Epithelial cell of proximal tubule (primary cell): ENCODE data around the gene APLNR. TPM values are rescaled to one million over a fixed set of nuclear protein-coding genes. Genes with fewer than 3 reads are reported as not detected.

ENCODE experiments used
- DNase-seq: peaks from one replicate; pipeline ENCODE4 v3.0.0-alpha.2; 2011; ENCODE audit warnings: low read depth
- H3K4me3 ChIP-seq: 2 replicates; pipeline ENCODE4 v1.5.1; 2011; ENCODE audit warnings: low read depth, mild to moderate bottlenecking, low read length
- total RNA-seq: library from RNA; depleted of rRNA; stranded (reverse); fragments of >200 nt; gene quantifications from 2 replicates; pipeline ENCODE4 v1.2.3, GENCODE V29; 2015
- TF ChIP-seq, protein P1 (sequence below): conservative IDR thresholded peaks from 2 replicates; pipeline ENCODE4 v1.5.1; 2012; ENCODE audit warnings: low read depth, mild to moderate bottlenecking, low read length

Gene APLNR
- total RNA-seq, 1 donor from 2014 or later = not detected

DNA sequence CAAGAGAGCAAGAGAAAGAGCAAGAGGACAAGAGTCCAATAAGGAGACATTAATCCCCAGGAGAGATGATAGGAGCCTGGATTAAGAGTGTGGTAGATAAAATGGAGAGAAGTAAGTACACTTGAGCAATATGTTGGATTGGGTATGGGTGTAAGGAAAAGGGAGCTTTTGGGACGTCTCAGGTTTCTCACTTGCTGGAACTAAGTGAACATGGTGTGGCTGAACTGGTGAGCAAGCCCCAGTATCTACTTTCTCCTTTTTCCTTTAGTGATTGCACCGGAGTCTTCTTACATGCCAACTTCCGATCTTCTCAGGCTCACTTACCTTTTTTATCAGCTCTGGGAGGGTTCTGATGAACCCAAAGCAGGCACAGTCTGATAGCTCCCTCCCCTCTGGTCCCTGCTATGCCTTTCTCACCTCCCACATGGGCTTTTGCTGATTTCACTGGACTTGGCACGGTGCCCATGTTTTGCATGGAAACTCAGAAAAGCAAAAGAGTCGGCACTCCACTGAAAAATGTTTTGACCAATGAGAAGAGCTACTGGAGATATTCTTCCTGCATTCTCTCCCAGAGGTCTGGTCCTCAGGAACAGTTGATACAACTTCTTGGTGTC, 14.5 kb upstream of the APLNR start:
- TF ChIP-seq, protein P1, sequence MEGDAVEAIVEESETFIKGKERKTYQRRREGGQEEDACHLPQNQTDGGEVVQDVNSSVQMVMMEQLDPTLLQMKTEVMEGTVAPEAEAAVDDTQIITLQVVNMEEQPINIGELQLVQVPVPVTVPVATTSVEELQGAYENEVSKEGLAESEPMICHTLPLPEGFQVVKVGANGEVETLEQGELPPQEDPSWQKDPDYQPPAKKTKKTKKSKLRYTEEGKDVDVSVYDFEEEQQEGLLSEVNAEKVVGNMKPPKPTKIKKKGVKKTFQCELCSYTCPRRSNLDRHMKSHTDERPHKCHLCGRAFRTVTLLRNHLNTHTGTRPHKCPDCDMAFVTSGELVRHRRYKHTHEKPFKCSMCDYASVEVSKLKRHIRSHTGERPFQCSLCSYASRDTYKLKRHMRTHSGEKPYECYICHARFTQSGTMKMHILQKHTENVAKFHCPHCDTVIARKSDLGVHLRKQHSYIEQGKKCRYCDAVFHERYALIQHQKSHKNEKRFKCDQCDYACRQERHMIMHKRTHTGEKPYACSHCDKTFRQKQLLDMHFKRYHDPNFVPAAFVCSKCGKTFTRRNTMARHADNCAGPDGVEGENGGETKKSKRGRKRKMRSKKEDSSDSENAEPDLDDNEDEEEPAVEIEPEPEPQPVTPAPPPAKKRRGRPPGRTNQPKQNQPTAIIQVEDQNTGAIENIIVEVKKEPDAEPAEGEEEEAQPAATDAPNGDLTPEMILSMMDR = no peak
- DNase-seq = no peak
- no peak overlapping the region for H3K4me3 ChIP-seq

DNA sequence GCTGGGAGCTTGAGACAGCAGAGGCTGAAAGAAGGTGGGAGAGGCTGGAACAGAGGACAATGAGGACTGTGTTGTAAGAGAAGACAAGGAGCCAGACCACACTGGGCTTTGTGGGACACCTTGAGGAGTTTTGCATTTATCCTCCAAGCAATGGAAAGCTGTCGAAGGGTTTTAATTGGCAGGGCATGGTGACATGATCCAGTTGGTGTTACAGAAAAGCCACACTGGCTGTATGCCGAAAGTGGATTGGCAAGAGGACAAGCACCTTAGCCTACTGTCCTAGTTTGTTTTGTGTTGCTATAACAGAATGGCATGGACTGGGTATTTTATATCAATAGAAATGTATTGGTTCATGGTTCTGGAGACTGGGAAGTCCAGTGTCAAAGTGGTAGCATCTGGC, 14.0 kb upstream of the APLNR start:
- TF ChIP-seq, protein P1 = no peak
- no peak for DNase-seq
- H3K4me3 ChIP-seq = no peak overlapping the region

DNA sequence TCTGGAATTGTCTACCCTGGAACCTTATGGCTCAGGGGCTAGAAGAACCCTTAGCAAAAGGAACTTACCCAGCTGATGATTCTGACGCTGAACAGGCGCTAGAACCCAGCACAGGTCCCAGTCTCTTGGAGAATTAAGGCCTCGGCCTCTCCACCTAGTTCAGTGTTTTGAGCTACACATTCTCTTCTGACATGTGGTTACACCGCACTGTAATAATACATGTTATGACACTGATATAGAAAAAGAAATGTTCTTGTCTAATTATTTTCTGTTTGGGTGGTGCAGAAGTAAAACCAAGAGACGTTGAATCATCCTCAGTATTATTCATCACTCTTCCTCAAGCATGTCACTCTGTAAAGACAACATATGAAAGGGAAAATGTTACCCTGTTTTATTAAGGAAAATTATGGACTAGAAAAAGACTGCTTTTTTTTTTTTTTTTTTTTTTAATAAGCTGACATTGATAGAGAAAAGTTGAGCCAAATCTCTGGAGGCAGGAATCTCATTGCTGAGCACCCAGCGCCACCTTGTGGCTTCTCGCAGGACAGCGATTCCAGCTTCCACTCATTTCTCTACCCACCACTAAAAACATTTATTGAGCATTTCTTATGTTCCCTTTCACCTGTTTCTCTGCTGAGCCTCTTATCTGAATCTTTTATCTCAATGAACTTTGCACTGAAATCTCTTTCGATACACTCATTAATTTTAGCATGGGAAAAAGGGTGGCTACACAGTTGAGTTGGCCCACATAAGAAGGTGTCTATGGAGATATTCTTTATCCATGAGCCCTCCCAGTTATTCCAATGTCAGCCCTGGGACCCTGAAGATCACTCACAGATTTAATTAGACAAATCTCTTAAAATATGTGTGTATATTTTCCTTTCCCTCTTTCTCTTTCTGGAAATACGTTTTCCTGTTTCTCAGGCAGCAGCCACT, 12.6 kb upstream of the APLNR start:
- no peak for DNase-seq
- TF ChIP-seq, protein P1 = peak; percentile 91
- no peak overlapping the region for H3K4me3 ChIP-seq

DNA sequence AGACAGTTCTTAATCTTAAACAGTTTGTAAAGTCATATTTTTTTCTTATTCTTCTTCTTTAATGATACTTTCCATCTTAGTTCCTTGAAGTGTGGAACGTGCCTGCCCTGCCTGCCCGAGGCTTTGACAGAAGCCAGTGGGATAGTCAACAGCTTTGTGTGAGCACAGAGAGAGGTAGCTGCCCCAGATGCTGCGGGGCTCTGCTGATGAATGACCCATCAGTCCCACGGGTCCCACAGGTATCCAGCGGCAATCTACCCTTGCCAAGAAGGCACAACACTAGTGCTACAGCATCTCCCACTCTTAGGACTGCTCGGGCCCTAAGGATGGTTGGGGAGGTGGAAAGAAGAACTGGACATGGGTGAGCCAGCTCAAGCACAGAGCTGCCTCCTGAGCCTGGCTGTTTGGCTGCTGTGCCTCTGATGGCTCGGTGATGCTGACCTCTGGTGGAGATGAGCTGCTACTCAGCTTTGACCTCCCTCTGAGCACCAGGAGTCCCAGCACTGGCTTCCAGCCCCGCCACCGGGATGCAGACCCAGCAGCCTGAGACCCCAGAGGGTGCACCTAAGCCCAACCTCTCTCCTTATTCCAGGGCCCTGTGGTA, 11.8 kb upstream of the APLNR start:
- no peak for DNase-seq
- H3K4me3 ChIP-seq = no peak overlapping the region
- TF ChIP-seq, protein P1 = peak; percentile 65

DNA sequence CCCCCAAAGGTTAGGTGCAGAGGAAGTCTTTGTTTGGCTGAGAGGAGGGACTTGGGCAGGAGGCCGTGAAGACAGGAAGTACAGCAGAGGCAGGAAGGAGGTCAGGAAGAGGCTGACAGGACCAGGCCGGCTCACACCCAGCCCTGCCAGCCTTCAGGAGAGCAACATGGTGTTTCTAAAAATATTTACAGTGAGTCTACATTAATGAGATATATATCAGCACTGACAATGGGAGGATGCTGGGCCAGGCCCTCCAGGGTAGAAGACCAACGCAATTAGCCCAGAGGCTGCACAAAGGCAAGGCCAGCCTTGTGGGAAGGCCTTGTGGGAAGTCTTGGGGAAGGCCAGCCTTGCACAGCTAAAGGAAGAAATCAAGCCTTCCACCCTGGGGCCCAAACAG, 7.9 kb upstream of the APLNR start:
- H3K4me3 ChIP-seq = no peak overlapping the region
- TF ChIP-seq, protein P1 = no peak
- DNase-seq = no peak

DNA sequence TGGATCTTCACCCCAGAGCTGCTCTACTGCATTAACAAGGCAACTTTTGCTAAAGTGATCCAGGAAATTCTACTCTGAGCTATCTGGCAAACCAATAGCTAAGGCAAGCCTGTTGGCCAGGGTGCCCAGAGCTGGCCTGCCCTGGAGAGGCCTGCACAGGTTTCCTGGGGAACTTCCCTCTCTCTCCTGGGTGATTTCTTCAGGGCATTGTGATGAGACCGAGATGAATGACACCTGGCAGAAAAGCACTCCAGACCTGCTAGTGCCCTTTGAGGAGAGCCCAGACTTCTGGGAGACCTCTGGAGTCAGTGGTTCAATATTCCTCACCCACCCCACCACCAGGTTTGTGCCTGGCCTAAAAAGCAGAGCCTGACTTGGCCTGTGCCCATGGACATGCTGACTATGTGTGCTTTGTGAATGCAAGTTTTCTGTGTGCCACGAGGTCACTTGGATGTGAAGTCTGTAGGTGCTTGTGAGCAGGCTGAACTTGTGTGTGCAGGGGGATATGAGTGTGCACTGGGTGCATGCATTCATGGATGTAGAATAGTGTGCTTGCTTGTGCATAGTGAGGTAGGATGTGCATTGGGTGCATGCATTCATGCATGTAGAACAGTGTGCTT, 4.4 kb upstream of the APLNR start:
- H3K4me3 ChIP-seq = no peak overlapping the region
- DNase-seq = no peak
- TF ChIP-seq, protein P1 = no peak
